CD4-positive, alpha-beta T cell treated with Interleukin-6 at 100 ng/mL for 8 hours (primary cell): ENCODE results near the gene ZNF792.
"Not testable (repeated sequence)": the region's sequence is repeated elsewhere in the genome, so short reads cannot be mapped to it uniquely, and the experiment has no call there.

Source experiments
- DNase-seq: peaks from one replicate; pipeline ENCODE4 v3.0.0-alpha.2; 2020; ENCODE audit warnings: mixed read lengths, low spot score

Gene ZNF792

DNA sequence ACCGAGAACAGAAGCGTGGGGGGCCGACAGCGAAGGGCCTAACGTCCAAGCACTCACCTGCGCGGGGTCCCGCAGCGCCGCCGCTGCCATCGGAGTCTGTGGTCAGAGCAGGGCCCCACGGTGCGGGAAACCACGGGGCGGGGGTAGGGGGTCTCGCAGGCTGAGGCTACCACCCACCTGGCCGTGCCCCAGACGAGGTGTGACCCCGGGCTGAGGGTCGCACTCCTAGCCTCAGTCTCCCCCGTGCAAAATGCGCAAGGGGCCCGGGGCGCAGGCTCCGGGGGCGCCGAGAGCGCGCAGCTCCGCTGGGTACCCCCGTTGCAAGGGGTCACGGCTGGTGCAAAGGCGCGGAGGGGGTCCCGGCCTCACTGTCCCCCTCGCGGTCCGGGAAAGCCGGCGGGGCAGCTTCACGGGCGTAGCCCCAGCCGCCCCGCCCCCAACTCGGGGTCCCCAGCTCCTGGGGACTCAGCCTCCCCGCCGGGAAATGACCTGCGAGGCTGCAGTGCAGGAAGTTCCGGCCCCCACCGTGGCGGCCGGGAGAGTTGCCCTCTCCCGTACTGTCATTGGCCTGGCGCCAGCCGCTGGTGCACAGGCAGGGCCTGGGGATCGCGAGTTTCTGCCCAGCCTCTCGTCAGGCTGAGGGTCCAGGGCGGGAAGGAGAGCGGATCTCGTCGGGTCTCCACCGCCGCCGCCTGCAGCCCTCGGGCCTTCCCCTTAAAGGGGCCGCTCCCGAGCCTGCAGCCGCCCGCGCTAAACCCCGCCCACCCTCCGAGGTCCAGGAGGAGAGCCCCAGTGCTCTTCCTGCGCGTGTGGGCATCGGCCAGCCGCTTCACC is at the start of gene ZNF792:
Gene ZNF792 (minus strand): TSS at position 657 of the 834 bp plus-strand sequence. CDS start 567 bp downstream, at position 90.
- DNase-seq = peak; percentile 33

DNA sequence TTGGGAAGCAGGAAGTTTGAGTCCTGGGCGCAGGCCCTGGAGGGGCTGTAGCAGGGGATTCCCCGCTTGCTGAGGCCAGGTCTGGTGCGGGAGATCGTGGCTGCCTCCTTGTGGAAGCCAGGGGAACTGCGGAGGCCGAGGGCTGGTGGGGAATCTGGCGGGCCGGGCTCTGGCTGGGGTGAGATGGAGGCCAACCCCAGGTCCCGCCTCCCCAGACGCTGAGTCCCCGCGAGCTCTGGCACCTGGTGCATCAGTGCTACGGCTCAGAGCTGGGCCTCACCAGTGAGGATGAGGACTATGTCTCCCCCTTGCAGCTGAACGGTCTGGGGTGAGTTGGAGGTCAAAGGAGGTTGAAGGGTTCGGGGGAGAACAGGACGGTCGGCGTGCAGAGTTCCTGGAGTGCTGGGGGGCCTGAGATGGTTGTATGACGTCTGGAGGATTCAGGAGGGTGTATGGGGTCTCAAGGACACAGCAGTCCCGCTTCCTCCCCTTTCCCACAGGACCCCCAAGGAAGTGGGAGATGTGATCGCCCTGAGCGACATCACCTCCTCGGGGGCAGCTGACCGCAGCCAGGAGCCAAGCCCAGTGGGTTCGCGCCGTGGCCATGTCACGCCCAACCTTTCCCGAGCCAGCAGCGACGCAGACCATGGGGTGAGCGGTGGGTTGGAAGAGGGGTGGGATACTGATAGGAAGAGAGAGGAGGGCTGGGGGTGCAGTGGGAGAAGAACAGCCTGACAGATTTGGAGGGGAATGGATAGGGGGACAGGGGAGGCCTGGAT is 49.2 kb upstream of the ZNF792 start:
- peak; percentile 76 for DNase-seq

GRCh38 chr19:35011737-35012682 is 48.0 kb upstream of the ZNF792 start:
- no peak for DNase-seq

GRCh38 chr19:35011091-35011689 is 47.2 kb upstream of the ZNF792 start:
- peak; percentile 37 for DNase-seq

- DNase-seq = no peak
These were observed 45.7 kb upstream of the ZNF792 start for GRCh38 chr19:35009424-35010415.

DNA sequence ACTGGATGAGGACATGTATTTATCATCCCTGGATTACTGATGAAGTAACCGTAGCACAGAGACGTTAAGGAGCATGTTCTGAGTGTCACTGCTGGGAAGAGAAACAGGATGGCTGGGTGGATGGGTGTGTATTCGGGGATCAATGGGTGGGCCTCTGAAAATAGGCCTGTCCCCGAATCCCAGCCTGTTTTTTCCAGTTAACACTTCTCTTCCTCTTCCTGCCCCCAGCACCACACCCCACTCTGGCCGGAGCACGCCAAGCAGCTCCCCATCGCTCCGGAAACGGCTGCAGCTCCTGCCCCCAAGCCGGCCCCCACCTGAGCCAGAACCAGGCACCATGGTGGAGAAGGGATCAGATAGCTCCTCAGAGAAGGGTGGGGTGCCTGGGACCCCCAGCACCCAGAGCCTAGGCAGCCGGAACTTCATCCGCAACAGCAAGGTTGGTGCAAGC is 44.9 kb upstream of the ZNF792 start:
- DNase-seq = no peak

- DNase-seq = not testable (repeated sequence)
These were observed 43.4 kb upstream of the ZNF792 start for GRCh38 chr19:35007427-35007826.

DNA sequence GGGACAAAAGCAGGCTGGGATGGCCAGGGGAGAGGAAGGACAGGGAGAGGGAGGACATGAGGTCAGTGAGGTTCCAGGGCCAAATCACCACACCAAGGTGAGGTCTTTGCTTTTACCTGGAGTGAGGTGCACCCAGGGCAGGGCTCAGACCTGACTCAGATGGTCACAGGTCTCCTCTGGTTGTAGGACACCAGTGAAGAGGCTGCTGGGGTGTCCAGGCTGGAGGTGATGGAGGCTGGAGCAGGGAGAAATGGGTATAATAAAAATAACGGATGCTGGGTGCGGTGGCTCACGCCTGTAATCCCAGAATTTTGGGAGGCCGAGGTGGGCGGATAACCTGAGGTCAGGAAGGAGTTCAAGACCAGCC is 43.0 kb upstream of the ZNF792 start:
- no peak for DNase-seq

DNA sequence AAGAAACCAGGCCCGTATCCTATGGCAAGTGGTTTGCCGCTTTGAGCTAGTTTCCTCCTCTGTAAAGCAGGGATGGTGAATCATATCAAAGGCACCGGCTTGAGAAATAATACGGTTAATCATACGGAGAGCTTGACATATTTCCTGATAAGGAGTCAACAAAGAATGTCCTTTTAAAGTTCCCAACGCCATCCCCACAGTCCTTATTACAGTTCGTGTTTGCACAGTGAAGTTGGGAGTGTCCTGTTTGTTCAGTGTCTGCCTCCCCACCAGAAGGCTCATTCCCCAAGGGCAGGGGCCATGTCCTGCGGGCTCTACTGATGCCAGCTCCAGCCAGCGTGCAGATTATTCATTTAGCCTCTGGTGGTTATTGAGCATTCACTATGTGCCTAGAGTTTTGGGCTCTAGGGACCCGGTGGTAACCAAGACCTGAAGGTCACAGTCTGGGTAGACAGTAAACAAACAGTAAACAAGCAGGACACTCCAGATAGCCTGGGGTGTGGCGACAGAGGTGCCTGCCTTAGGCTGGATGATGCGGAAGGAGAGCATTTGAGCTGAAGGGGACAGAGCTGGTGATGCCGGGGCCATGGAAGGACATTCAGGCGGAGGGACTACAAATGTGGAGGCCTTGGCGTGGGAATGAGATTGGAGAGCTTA is 42.4 kb upstream of the ZNF792 start:
- DNase-seq = no peak

DNA sequence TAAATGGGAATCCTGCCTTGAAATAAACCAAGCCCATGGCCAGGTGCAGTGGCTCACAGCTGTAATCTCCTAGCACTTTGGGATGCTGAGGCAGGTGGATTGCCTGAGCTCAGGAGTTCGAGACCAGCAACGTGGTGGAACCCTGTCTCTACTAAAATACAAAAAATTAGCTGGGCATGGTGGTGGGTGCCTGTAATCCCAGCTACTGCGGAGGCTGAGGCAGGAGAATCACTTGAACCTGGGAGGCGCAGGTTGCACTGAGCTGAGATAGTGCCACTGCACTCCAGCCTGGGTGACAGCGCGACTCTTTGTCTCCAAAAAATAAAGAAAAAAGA is 41.9 kb upstream of the ZNF792 start:
- DNase-seq = not testable (repeated sequence)

DNA sequence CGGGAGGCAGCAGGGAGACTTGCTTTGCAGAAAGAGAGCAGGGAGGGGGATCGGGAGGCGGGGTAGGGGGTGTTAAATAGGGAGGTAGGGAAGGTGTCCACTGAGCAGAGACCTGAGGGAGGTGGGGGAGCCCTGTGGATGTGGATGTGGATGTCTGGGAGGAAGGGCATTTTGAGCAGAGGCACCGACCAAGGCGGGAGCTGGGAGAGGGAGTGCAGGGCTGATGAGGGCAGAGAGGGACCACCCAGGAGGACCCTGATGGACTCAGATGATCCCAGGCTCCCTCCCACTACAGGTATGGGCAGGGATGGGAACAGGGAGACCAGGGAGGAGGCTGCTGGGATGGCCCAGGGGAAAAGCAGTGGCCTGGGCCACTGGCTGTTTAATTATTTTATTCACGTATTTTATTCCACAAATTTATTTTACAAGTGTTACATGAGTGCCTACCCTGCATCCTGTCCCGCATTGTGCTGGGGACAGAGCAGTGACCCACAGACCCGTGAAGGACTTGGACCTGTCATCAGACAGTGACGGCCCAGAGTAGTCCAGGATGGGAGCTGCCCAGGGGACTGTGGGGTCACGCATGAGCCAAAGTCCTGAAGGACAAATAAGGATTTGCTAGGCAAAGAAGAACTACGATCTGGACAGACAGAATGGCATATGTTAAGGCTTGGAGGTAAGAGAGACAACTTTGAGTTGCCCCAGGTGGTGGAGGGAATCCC is 41.4 kb upstream of the ZNF792 start:
- no peak for DNase-seq

DNA sequence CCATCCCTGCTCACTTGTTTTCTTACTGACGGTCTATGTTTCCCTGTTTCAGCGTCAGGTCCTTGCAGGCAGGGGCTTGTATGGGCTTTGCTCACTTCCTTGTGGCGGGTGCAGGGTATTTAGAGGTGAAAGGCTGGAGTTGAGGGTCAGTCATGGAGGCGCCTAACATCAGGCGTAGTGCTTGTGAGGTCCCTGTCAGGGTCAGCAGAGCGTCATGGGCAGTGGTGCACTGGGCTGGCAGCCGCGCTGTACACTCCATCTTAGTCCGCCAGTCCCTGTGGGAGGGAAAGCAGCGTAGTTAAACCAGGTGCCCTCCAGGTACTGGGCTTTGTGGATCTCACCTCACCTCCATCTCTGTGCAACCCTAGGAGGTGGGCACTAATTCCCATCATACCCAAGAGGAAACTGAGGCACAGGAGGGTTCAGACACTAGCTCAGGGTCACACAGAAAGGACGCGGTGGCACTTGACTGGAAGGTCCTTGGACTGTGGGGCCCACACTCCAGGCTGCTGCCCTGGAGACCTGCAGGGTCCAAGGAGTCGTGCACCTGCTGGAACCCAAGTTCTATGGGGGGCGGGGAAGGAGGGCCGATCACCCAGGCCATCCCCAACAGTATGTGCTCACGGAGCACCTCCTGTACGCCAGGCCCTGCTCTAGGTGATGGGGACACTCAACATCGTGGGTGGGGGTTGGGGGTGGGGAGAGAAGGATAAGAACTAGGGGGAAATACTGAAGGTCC is 40.7 kb upstream of the ZNF792 start:
- DNase-seq = no peak

DNA sequence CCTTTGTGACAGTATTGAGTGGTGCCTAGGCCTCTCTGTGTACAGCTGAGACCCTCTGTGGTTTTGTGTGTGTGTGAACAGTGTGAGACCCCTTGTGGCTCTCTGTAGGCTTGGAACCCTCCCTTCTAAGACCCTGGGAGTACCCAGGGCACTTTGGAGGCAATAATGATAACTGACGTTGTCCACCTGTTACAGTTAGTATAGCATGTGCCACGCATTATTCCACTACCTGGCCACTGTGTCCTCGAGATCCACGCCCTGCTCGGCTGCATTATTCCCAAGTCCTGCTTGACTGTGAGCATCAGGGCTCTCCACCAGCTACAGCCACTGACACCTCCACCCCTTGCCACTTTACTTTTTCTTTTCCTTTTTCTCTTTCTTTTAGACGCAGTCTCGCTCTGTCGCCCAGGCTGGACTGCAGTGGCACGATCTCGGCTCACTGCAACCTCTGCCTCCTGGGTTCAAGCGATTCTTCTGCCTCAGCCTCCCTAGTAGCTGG is 38.1 kb upstream of the ZNF792 start:
- no peak for DNase-seq

- peak; percentile 67 for DNase-seq
These were observed 36.8 kb upstream of the ZNF792 start for GRCh38 chr19:35000647-35001501.

GRCh38 chr19:35000338-35000646 is 36.3 kb upstream of the ZNF792 start:
- DNase-seq = no peak

DNA sequence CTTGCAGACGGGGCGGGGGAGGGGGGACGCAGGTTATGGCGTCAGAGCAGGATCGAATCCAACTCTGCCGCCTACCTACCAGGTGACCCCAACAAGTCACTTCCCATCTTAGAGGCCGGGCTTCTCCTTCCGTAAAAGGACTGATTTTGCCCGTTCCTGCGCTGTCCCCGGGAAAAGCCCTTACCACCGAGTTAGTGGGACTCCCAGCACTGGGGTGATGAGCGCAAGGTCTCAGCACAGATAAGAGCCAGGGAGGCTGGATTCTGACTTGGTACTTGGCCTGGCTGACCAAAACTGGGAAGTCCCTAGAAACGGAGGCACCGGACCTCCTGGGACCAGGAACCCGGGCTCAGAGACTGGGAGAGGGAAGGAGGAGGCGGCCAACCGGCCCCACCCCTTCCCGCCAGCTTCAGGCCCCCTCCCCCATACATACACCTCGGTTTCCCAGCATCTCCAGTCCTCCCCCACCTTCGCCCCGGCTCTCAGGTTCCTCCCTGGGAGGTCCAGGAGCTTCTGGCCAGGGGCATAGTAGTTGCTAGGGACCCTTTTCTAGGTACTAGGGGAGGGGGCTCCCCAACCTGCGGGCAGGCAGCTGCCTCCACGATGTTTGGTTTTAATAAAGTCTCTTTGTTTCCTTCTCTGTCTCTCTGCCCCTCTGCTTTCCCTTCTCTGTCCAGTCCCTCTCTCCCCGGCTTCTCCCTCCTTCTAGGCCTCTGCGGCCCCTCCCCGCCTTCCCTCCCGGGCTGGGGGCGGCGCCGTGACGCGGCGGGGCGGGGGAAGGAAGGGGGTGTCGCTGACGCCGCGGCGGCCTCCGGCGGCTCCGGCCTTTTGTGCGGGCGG is 35.7 kb upstream of the ZNF792 start, which contains the start of gene GRAMD1A:
Gene GRAMD1A (plus strand): TSS at position 826 of the 840 bp plus-strand sequence. CDS start 156 bp downstream, outside the sequence.
- peak; percentile 68 for DNase-seq
